Measurements from ENCODE around the gene RAB20. TPM values are rescaled to one million over a fixed set of nuclear protein-coding genes. Genes with fewer than 3 reads are reported as not detected.

The RAB20 gene
- total RNA-seq, 1 experiment from 2014 or later, result 14.3 TPM

- H3K27me3 Mint-ChIP-seq (ENCODE audit: low read depth), result no peaks in the 10 kb centered on the region
- DNase-seq (ENCODE audit: low spot score) (no peak), ATAC-seq (no peak)
- H3K9me3 Mint-ChIP-seq, result peaks cover 5% of the 10 kb centered on the region
- no peak overlapping the region; the same call in 1 of the 2 replicates for H3K27ac Mint-ChIP-seq
- ChIA-PET POLR2A (no interaction called here), CTCF (interaction anchor here (1.0 to 1.7 kb wide), 3 partner anchors 27 to 98 kb away, joined by 3 to 4 read pairs (median 3); no protein-coding TSS in a partner anchor)
- H3K4me3 Mint-ChIP-seq, result no peak overlapping the region
- peaks cover 16% of the 10 kb centered on the region for H3K36me3 Mint-ChIP-seq
- TF ChIP-seq FOXP1 (CRISPR knock-in tag; IDR thresholded peaks at IDR 0.05; ENCODE audit: borderline replicate concordance) (no peak), NFE2L1 (CRISPR knock-in tag; IDR thresholded peaks at IDR 0.05) (no peak), TEAD1 (CRISPR knock-in tag; IDR thresholded peaks at IDR 0.05) (no peak), ATF3 (CRISPR knock-in tag; conservative IDR thresholded peaks at IDR 0.05) (no peak), USF2 (CRISPR knock-in tag; IDR thresholded peaks at IDR 0.05) (no peak), OVOL2 (CRISPR knock-in tag; IDR thresholded peaks at IDR 0.05; ENCODE audit: borderline replicate concordance) (no peak), GTF2I (CRISPR knock-in tag; conservative IDR thresholded peaks at IDR 0.05) (no peak), ZNF232 (CRISPR knock-in tag; IDR thresholded peaks at IDR 0.05) (no peak), CBFB (CRISPR knock-in tag; IDR thresholded peaks at IDR 0.05; ENCODE audit: low read depth) (no peak), ZMAT4 (CRISPR knock-in tag; IDR thresholded peaks at IDR 0.05) (no peak), ZNF317 (CRISPR knock-in tag; IDR thresholded peaks at IDR 0.05; ENCODE audit: borderline replicate concordance, low read depth) (no peak), AR (CRISPR knock-in tag; IDR thresholded peaks at IDR 0.05) (no peak), ZNF416 (CRISPR knock-in tag; IDR thresholded peaks at IDR 0.05) (no peak), ETV6 (CRISPR knock-in tag; IDR thresholded peaks at IDR 0.05) (no peak), FOXP4 (CRISPR knock-in tag; IDR thresholded peaks at IDR 0.05) (no peak), JUN (CRISPR knock-in tag; IDR thresholded peaks at IDR 0.05) (no peak), PRDM15 (CRISPR knock-in tag; IDR thresholded peaks at IDR 0.05) (no peak), ELF4 (CRISPR knock-in tag; IDR thresholded peaks at IDR 0.05; ENCODE audit: low read depth) (no peak), ZNF425 (CRISPR knock-in tag; conservative IDR thresholded peaks at IDR 0.05) (no peak), PREB (CRISPR knock-in tag; IDR thresholded peaks at IDR 0.05; ENCODE audit: borderline replicate concordance) (no peak)
- peaks cover 14% of the 10 kb centered on the region for H3K4me1 Mint-ChIP-seq
Observed at GRCh38 chr13:110554227-110554836, 7.2 kb downstream of the RAB20 start.
